H1 (cell line): ENCODE data around the gene FOXN3. TPM values are rescaled to one million over a fixed set of nuclear protein-coding genes. Genes with fewer than 3 reads are reported as not detected.

Experiments used
- CHD2 ChIP-seq: IDR thresholded peaks from 2 replicates; pipeline ENCODE4 v1.6.1; 2012; ENCODE audit warnings: low read length, improper control_type of control experiment
- CREB1 ChIP-seq: IDR thresholded peaks from 2 replicates; pipeline ENCODE4 v1.6.1; 2012; ENCODE audit warnings: inconsistent platforms
- CTCF ChIP-seq, 3 experiments: IDR thresholded peaks; 1 replicate in 2 of 3; 2 replicates in 1 of 3; pipeline versions ENCODE4 v1.5.1 to v1.6.1; 2011; ENCODE audit warnings: low read length in 3 of 3, mild to moderate bottlenecking in 3 of 3, inconsistent platforms in 2 of 3, low read depth in 1 of 3, moderate library complexity in 1 of 3; ENCODE audit not compliant: insufficient read depth in 1 of 3; ENCODE audit errors: control extremely low read depth in 1 of 3
- E2F6 ChIP-seq: IDR thresholded peaks from 2 replicates; pipeline ENCODE4 v1.6.1; 2012; ENCODE audit warnings: inconsistent platforms
- KDM4A ChIP-seq: IDR thresholded peaks from one replicate; pipeline ENCODE4 v1.7.1; 2012; ENCODE audit warnings: low read depth, mild to moderate bottlenecking, moderate library complexity, low read length, inconsistent platforms; ENCODE audit not compliant: severe bottlenecking
- NRF1 ChIP-seq: IDR thresholded peaks from 2 replicates; pipeline ENCODE4 v1.6.1; 2011; ENCODE audit warnings: mild to moderate bottlenecking, low read depth, low read length, improper control_type of control experiment
- POLR2A ChIP-seq, 2 experiments: IDR thresholded peaks; 1 replicate in 1 of 2; 2 replicates in 1 of 2; pipeline ENCODE4 v1.6.1; 2011; ENCODE audit warnings: low read depth in 2 of 2, low read length in 2 of 2, mild to moderate bottlenecking in 2 of 2; ENCODE audit errors: control extremely low read depth in 1 of 2
- RNF2 ChIP-seq: fragments of 200-900, 300-1000 bp; sonication (generic); IDR thresholded peaks from 2 replicates; pipeline ENCODE4 v1.7.1; 2016; ENCODE audit warnings: borderline replicate concordance, low read depth, mild to moderate bottlenecking, antibody characterized with exemption, low read length; ENCODE audit not compliant: poor library complexity, severe bottlenecking; ENCODE audit errors: missing control alignments
- SP4 ChIP-seq: IDR thresholded peaks from 2 replicates; pipeline ENCODE4 v1.6.1; 2012; ENCODE audit warnings: low read length, inconsistent platforms
- polyA plus RNA-seq, 7 experiments: library from polyadenylated mRNA; depleted of rRNA in 3 of 7; stranded (reverse) in 5 of 7; unstranded in 2 of 7; fragments of >200 nt in 5 of 7; fragments of 200-250 nt in 2 of 7; gene quantifications; 1 replicate in 5 of 7; 2 replicates in 1 of 7; 4 replicates in 1 of 7; pipeline versions ENCODE4 v1.2.1 to v1.2.3, GENCODE V29; 2011 to 2013; ENCODE audit warnings: missing spikeins in 2 of 7, mixed read lengths in 2 of 7
- total RNA-seq: library from RNA; stranded (reverse); fragmentation: NEBNext Ultra II Directional; extraction: Animal tissue kit (Norgen Biotek cat#: 25700); gene quantifications from 2 replicates; pipeline ENCODE4 v1.2.1, GENCODE V29; 2021

The FOXN3 gene
- total and polyA plus RNA-seq, 2 of the 8 experiments (the other 6 are each of a cell fraction or from before 2014, with no cell fraction given): 52.6 to 178 TPM

GRCh38 chr14:89347885-89348284 is 69.1 kb downstream of the FOXN3 start (continued):
- TF ChIP-seq CTCF (IDR thresholded peaks at IDR 0.05; ENCODE audit: control extremely low read depth in 1 of 3, insufficient read depth in 1 of 3, low read depth in 1 of 3, low read length in 3 of 3) (no peak), RNF2 (no peak), KDM4A (no peak), CHD2 (no peak), SP4 (no peak), NRF1 (no peak), CREB1 (no peak), E2F6 (no peak), POLR2A (IDR thresholded peaks at IDR 0.05; ENCODE audit: control extremely low read depth in 1 of 2, low read depth in 2 of 2, low read length in 2 of 2) (no peak)
